Thoracic aorta (tissue), 2 donors: Measurements from ENCODE around the gene NDUFA8. TPM values are rescaled to one million over a fixed set of nuclear protein-coding genes. Genes with fewer than 3 reads are reported as not detected.
"Not testable (repeated sequence)": the region's sequence is repeated elsewhere in the genome, so short reads cannot be mapped to it uniquely, and the experiment has no call there.

Experiments
- ATAC-seq: fragments of 150-250 bp; one replicate; pipeline ENCODE4 v1.8.0; 2017; ENCODE audit warnings: low read depth; ENCODE audit not compliant: insufficient number of reproducible peaks, low FRiP score
- DNase-seq: peaks from one replicate; pipeline ENCODE4 v3.0.0-alpha.2; 2020; ENCODE audit warnings: low spot score
- H3K27ac ChIP-seq, 2 donors: fragments of 200-600 bp; sonication (generic); 1 replicate in 1 of 2; 2 replicates in 1 of 2; pipeline ENCODE4 v1.5.1; 2016; ENCODE audit warnings: mild to moderate bottlenecking in 2 of 2, moderate library complexity in 2 of 2
- H3K27me3 ChIP-seq: fragments of 200-600 bp; sonication (generic); replicated peaks from 2 replicates; pipeline ENCODE4 v1.6.0; 2016; ENCODE audit warnings: mild to moderate bottlenecking; ENCODE audit not compliant: insufficient read depth
- H3K36me3 ChIP-seq: fragments of 200-600 bp; sonication (generic); one replicate; pipeline ENCODE4 v1.5.1; 2016
- H3K4me1 ChIP-seq, 2 donors: fragments of 200-600 bp; sonication (generic); 1 replicate in 1 of 2; 2 replicates in 1 of 2; pipeline versions ENCODE4 v1.5.1 to v1.6.0; 2016; ENCODE audit warnings: low read depth in 2 of 2, mild to moderate bottlenecking in 1 of 2; ENCODE audit not compliant: control insufficient read depth in 1 of 2
- H3K4me3 ChIP-seq: fragments of 200-600 bp; sonication (generic); 2 replicates; pipeline ENCODE4 v1.5.1; 2016; ENCODE audit warnings: mild to moderate bottlenecking
- H3K9me3 ChIP-seq: fragments of 200-600 bp; sonication (generic); 2 replicates; pipeline ENCODE4 v1.5.1; 2016
- CTCF ChIP-seq: fragments of 200-600 bp; sonication (generic); IDR thresholded peaks from one replicate; pipeline ENCODE4 v1.5.1; 2019; ENCODE audit warnings: antibody characterized with exemption
- total RNA-seq, 2 donors: library from RNA; depleted of rRNA; stranded (reverse); fragments of >200 nt; gene quantifications; one replicate each; pipeline versions ENCODE4 v1.1.0 to v1.2.3, GENCODE V29; 2016

The NDUFA8 gene
- total RNA-seq, 2 donors from 2014 or later = 14.6 to 19.3 TPM

- Histone ChIP-seq H3K4me3 (no peak overlapping the region), H3K27ac (no peak overlapping the region), H3K27me3 (no peaks in the 10 kb centered on the region), H3K36me3 (no peaks in the 10 kb centered on the region), H3K9me3 (no peaks in the 10 kb centered on the region), H3K4me1 (no peaks in the 10 kb centered on the region)
- DNase-seq (no peak), ATAC-seq (no peak)
- no peak for TF ChIP-seq CTCF
These were observed 40.4 kb downstream of the NDUFA8 start for GRCh38 chr9:122119166-122119521.

GRCh38 chr9:122118343-122119165 lies 41.0 kb downstream of the NDUFA8 start:
- Histone ChIP-seq H3K9me3 (no peaks in the 10 kb centered on the region), H3K4me3 (no peak overlapping the region), H3K27me3 (no peaks in the 10 kb centered on the region), H3K4me1 (no peaks in the 10 kb centered on the region), H3K27ac (no peak overlapping the region), H3K36me3 (no peaks in the 10 kb centered on the region)
- ATAC-seq (no peak), DNase-seq (no peak)
- no peak for TF ChIP-seq CTCF

GRCh38 chr9:122117241-122117640 lies 42.3 kb downstream of the NDUFA8 start:
- not testable (repeated sequence) for DNase-seq, H3K27ac ChIP-seq, ATAC-seq, H3K4me3 ChIP-seq, H3K36me3 ChIP-seq, H3K27me3 ChIP-seq, H3K9me3 ChIP-seq, H3K4me1 ChIP-seq

GRCh38 chr9:122116448-122117173 lies 43.0 kb downstream of the NDUFA8 start:
- H3K9me3 ChIP-seq = no peaks in the 10 kb centered on the region
- no peak overlapping the region for H3K4me3 ChIP-seq
- ATAC-seq = no peak

GRCh38 chr9:122116040-122116439 lies 43.5 kb downstream of the NDUFA8 start:
- no peaks in the 10 kb centered on the region for H3K27me3 ChIP-seq
- H3K4me3 ChIP-seq = no peak overlapping the region
- no peaks in the 10 kb centered on the region for H3K36me3 ChIP-seq
- TF ChIP-seq CTCF = no peak
- ATAC-seq = no peak
- H3K4me1 ChIP-seq = no peaks in the 10 kb centered on the region
- DNase-seq = no peak
- H3K9me3 ChIP-seq = no peaks in the 10 kb centered on the region
- no peak overlapping the region for H3K27ac ChIP-seq

More at GRCh38 chr9:122116448-122117173, 43.0 kb downstream of the NDUFA8 start:
- no peak for TF ChIP-seq CTCF
- no peak for DNase-seq
- no peaks in the 10 kb centered on the region for H3K27me3 ChIP-seq
- H3K27ac ChIP-seq = no peak overlapping the region
- H3K36me3 ChIP-seq = no peaks in the 10 kb centered on the region
- no peaks in the 10 kb centered on the region for H3K4me1 ChIP-seq
